Measurements from ENCODE around the gene TLL2. TPM values are rescaled to one million over a fixed set of nuclear protein-coding genes. Genes with fewer than 3 reads are reported as not detected.
A peak's percentile ranks its signal among the peaks of the same experiment; 100 is the strongest.

TLL2 gene
- total RNA-seq, 1 donor from 2014 or later, result 6.7 TPM

- no peak overlapping the region for H3K4me3 ChIP-seq (ENCODE audit: low read depth, low read length)
- no peak for DNase-seq (ENCODE audit: low read depth)
- TF ChIP-seq, protein P1, sequence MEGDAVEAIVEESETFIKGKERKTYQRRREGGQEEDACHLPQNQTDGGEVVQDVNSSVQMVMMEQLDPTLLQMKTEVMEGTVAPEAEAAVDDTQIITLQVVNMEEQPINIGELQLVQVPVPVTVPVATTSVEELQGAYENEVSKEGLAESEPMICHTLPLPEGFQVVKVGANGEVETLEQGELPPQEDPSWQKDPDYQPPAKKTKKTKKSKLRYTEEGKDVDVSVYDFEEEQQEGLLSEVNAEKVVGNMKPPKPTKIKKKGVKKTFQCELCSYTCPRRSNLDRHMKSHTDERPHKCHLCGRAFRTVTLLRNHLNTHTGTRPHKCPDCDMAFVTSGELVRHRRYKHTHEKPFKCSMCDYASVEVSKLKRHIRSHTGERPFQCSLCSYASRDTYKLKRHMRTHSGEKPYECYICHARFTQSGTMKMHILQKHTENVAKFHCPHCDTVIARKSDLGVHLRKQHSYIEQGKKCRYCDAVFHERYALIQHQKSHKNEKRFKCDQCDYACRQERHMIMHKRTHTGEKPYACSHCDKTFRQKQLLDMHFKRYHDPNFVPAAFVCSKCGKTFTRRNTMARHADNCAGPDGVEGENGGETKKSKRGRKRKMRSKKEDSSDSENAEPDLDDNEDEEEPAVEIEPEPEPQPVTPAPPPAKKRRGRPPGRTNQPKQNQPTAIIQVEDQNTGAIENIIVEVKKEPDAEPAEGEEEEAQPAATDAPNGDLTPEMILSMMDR (conservative IDR thresholded peaks at IDR 0.05; ENCODE audit: low read depth, low read length), result no peak
Measured at GRCh38 chr10:96380821-96381220, 132.9 kb downstream of the TLL2 start.

DNA sequence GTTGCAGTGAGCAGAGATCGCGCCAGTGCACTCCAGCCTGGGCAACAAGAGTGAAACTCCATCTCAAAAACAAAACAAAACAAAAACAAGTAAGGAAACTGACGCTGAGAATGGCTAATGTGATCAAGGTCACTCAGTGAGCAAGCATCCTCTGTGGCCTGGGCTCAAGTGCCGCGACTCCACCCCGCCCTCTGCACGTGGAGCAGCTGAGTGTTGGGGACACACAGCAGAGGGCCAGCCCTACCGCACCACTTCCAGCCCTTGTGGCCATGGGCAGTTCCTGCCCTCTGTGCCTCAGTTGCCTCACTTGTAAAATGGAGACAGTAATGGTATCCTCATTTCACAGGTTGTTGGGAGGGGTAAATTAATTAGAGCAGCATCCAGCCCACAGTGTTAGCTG is 134.0 kb downstream of the TLL2 start:
- no peak overlapping the region for H3K4me3 ChIP-seq (ENCODE audit: low read depth, low read length)
- TF ChIP-seq, protein P1 (conservative IDR thresholded peaks at IDR 0.05; ENCODE audit: low read depth, low read length), result no peak

DNA sequence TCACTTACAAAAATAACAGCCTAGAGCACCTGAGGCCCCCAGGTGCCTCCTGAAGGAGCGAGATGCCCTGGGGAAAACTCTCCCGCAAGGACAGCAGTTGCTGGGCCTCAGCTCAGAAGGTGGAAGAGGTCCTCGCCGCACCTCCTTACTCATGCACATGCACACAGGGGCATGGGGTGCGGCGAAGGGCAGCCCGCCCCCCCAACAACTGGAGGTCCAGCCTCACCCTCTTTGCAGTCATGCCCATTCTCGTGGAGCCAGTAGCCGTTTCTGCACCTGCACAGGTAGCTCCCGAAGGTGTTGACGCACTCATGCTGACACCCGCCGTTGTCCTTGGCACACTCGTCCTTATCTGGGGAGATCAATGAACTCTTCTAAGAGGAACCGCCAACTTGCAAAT is 135.0 kb downstream of the TLL2 start:
- DNase-seq (ENCODE audit: low read depth), result no peak
- TF ChIP-seq, protein P1 (conservative IDR thresholded peaks at IDR 0.05; ENCODE audit: low read depth, low read length), result no peak

More for the DNA sequence above, 134.0 kb downstream of the TLL2 start:
- DNase-seq (ENCODE audit: low read depth), result no peak

GRCh38 chr10:96377816-96378294 is 135.9 kb downstream of the TLL2 start:
- DNase-seq (ENCODE audit: low read depth), result no peak
- TF ChIP-seq, protein P1 (conservative IDR thresholded peaks at IDR 0.05; ENCODE audit: low read depth, low read length), result no peak
- no peak overlapping the region for H3K4me3 ChIP-seq (ENCODE audit: low read depth, low read length)

More for the DNA sequence above, 135.0 kb downstream of the TLL2 start:
- no peak overlapping the region for H3K4me3 ChIP-seq (ENCODE audit: low read depth, low read length)

DNA sequence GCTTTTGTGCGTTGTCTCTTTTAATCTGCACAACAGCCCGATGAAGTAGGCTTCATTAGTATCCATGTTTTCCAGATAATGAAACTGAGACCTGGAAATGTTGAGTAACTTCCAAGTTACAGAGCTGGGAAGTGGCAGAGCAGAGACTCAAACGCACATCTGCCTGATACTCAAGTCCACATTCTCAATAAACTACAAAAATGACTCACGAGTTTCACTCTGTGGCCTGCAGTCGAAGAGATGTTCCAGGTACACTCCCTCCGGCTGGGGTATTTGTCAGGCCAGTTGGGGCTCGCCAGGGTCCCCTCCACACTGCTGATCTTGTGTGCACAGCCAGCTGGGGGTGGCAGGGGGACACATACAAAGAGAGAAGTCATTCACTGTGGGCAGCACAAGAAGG is 137.2 kb downstream of the TLL2 start:
- DNase-seq (ENCODE audit: low read depth), result no peak
- TF ChIP-seq, protein P1 (conservative IDR thresholded peaks at IDR 0.05; ENCODE audit: low read depth, low read length), result no peak
- no peak overlapping the region for H3K4me3 ChIP-seq (ENCODE audit: low read depth, low read length)

DNA sequence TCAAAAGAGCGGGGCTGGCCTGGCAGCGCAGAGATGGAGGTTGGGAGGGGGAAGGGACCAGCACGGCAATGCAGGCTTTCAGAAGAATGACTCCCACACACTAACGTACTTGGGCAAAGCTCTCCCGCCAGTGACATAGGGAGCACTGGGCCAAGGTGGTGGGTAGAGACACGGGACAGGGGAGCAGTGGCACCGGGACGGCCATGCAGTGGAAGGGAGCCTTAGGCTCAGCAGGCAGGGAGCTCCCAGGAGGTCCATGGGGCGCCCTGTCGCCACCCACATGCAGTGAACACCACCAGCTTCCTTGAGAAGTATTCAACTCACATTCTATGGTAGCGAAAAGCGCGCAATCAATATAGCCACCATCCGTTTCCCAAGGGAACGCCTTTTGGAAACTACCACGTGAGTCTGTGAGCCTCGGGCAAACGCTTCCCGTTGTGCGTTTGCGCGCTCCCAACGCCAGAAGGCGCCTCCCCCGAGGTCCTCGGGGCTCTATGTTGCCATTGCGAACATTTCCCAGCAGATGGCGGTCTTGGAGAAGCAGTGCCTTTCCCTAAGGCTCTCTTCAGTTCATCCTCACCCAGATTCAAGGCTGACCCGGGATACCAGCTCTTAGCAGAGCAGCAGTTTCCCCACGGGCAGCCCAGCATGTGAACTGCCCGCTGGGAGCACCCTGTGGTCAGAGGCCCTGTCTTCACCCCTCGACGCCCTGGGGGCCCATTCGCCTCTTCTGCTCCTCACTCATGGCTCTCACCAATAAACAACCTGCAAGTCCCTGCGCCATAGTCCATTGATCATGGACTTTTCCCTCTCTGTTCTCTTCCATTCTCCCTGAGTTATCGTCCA is 138.5 kb downstream of the TLL2 start:
- DNase-seq (ENCODE audit: low read depth), result peak; percentile 53
- TF ChIP-seq, protein P1 (conservative IDR thresholded peaks at IDR 0.05; ENCODE audit: low read depth, low read length), result peak; percentile 97
- H3K4me3 ChIP-seq (ENCODE audit: low read depth, low read length), result peak overlapping the region; percentile 59

DNA sequence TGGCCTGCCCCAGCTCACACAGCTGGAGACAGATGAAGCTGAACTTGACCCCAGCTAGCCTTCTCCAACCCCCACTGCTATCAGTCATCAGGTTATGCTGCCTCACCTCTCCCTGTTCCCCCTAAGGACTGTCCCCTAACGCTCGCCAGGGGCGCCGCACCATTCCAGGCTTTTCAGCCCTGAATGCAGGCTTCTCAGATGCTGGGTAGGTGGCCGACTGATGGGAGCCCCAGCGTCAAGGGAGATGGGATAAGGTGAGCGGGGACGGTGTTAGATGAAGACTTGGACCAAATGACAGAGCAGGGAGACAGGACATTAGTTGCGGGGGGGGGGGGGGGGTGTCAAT is 139.1 kb downstream of the TLL2 start:
- no peak for DNase-seq (ENCODE audit: low read depth)
- TF ChIP-seq, protein P1 (conservative IDR thresholded peaks at IDR 0.05; ENCODE audit: low read depth, low read length), result no peak
- H3K4me3 ChIP-seq (ENCODE audit: low read depth, low read length), result peak overlapping the region; percentile 59
